HepG2 (cell line): ENCODE data around the gene SFMBT1. TPM values are rescaled to one million over a fixed set of nuclear protein-coding genes. Genes with fewer than 3 reads are reported as not detected.

Source experiments
- ATAC-seq: fragments of 200-7000 bp; cut with Tn5 transposase; 3 replicates; pipeline ENCODE4 v1.9.1; 2020; ENCODE audit warnings: mild to moderate bottlenecking, moderate library complexity
- BruUV-seq: library from RNA; stranded (reverse); fragments of 400-500 nt; replicated peaks from 2 replicates; lab custom pipeline; 2021; lab: Mats Ljungman, UMichigan
- CTCF ChIA-PET: fragments of 300-600 bp; formaldehyde crosslinking; extraction: SDS; loops from one replicate; lab custom pipeline; 2021; ENCODE audit warnings: low total read pairs, inconsistent platforms, low intra/inter-chr PET ratio; lab: Yijun Ruan, JAX
- POLR2A ChIA-PET: fragments of 350-600 bp; sonication (Branson Sonifier 250); formaldehyde crosslinking; loops from one replicate; lab custom pipeline; 2020; ENCODE audit warnings: antibody characterized with exemption, inconsistent platforms; lab: Yijun Ruan, JAX
- DNase-seq: peaks from one replicate; pipeline ENCODE4 v3.0.0-alpha.2; 2015; ENCODE audit warnings: low spot score
- FAIRE-seq: peaks from 3 replicates; lab custom pipeline; 2011; peaks lifted over from hg19 to GRCh38; lab: Jason Lieb, UNC
- H2AFZ ChIP-seq: one replicate; pipeline ENCODE4 v1.6.1; 2011; ENCODE audit warnings: low read length, inconsistent platforms
- H3K27ac ChIP-seq: fragments of 300-600 bp; 3 replicates; pipeline ENCODE4 v1.8.0; 2011; ENCODE audit warnings: mixed run types, mild to moderate bottlenecking, mixed read lengths, low read length, inconsistent platforms; ENCODE audit not compliant: insufficient read depth; ENCODE audit errors: extremely low read length
- H3K27me3 ChIP-seq, 2 experiments: fragments of 200-600 bp in 1 of 2; 2 replicates in 1 of 2; 3 replicates in 1 of 2; pipeline versions ENCODE4 v1.6.0 to v1.8.0; 2011; ENCODE audit warnings: low read length in 2 of 2, mild to moderate bottlenecking in 2 of 2, moderate library complexity in 2 of 2, inconsistent platforms in 1 of 2; ENCODE audit not compliant: insufficient read depth in 2 of 2, control insufficient read depth in 1 of 2
- H3K36me3 ChIP-seq, 2 experiments: fragments of 200-600 bp in 1 of 2; replicated peaks in 1 of 2; 2 replicates in 1 of 2; 3 replicates in 1 of 2; pipeline versions ENCODE4 v1.5.1 to v1.8.0; 2011; ENCODE audit warnings: low read length in 2 of 2, inconsistent platforms in 1 of 2; ENCODE audit not compliant: insufficient read depth in 2 of 2, control insufficient read depth in 1 of 2
- H3K4me1 ChIP-seq: 2 replicates; pipeline ENCODE4 v1.5.1; 2012; ENCODE audit warnings: low read length, inconsistent platforms; ENCODE audit not compliant: insufficient read depth
- H3K4me2 ChIP-seq: 2 replicates; pipeline ENCODE4 v1.6.0; 2011; ENCODE audit warnings: low read depth, low read length, inconsistent platforms
- H3K4me3 ChIP-seq, 3 experiments: fragments of 200-600 bp in 1 of 3; sonication (generic), shearing (Covaris generic) in 1 of 3; replicated peaks in 1 of 3; 2 replicates each; pipeline ENCODE4 v1.5.1; 2011 to 2016; ENCODE audit warnings: low read length in 3 of 3, inconsistent platforms in 2 of 3, low read depth in 2 of 3, mild to moderate bottlenecking in 2 of 3, control low read depth in 1 of 3, mixed read lengths in 1 of 3; ENCODE audit not compliant: insufficient read depth in 1 of 3
- H3K79me2 ChIP-seq: one replicate; pipeline ENCODE4 v1.6.1; 2011; ENCODE audit warnings: low read length, inconsistent platforms; ENCODE audit not compliant: insufficient read depth
- H3K9ac ChIP-seq: 2 replicates; pipeline ENCODE4 v1.6.0; 2011; ENCODE audit warnings: mild to moderate bottlenecking, low read depth, low read length, inconsistent platforms; ENCODE audit not compliant: insufficient read depth
- H3K9me3 ChIP-seq: 2 replicates; pipeline ENCODE4 v1.5.1; 2012; ENCODE audit warnings: mild to moderate bottlenecking, low read length
- H4K20me1 ChIP-seq: 2 replicates; pipeline ENCODE4 v1.6.0; 2011; ENCODE audit warnings: inconsistent platforms, mild to moderate bottlenecking, low read length, moderate library complexity; ENCODE audit not compliant: insufficient read depth
- ARID2 ChIP-seq: sonication (generic); formaldehyde crosslinking; IDR thresholded peaks from 2 replicates; pipeline ENCODE4 v1.8.1; 2022; ENCODE audit warnings: mild to moderate bottlenecking, missing genetic modification reagents, borderline replicate concordance
- ARNT ChIP-seq: fragments of 450-650 bp; IDR thresholded peaks from 2 replicates; pipeline ENCODE4 v1.6.1; 2017
- CREBL2 ChIP-seq: sonication (generic); formaldehyde crosslinking; IDR thresholded peaks from 2 replicates; pipeline ENCODE4 v1.8.1; 2023; ENCODE audit warnings: missing genetic modification reagents, mild to moderate bottlenecking, borderline replicate concordance
- FOXJ3 ChIP-seq: sonication (generic); formaldehyde crosslinking; IDR thresholded peaks from 2 replicates; pipeline ENCODE4 v1.4.0; 2020; ENCODE audit warnings: missing genetic modification reagents, mild to moderate bottlenecking, borderline replicate concordance
- GABPB1 ChIP-seq: IDR thresholded peaks from 2 replicates; pipeline ENCODE4 v1.6.1; 2016; ENCODE audit warnings: mild to moderate bottlenecking, missing genetic modification reagents, moderate library complexity, missing compliant biosample characterization
- HNF1A ChIP-seq, 2 experiments: sonication (generic) in 1 of 2; formaldehyde crosslinking in 1 of 2; IDR thresholded peaks; 2 replicates each; pipeline versions ENCODE4 v1.4.0 to v1.6.1; 2016 to 2020; ENCODE audit warnings: borderline replicate concordance in 1 of 2, low read depth in 1 of 2, mild to moderate bottlenecking in 1 of 2, missing genetic modification reagents in 1 of 2
- HNRNPL ChIP-seq: fragments of 200-400 bp; formaldehyde crosslinking; IDR thresholded peaks from 2 replicates; pipeline ENCODE4 v1.6.1; 2017; ENCODE audit warnings: mild to moderate bottlenecking, low read depth, low read length
- MAX ChIP-seq: IDR thresholded peaks from 2 replicates; pipeline ENCODE4 v1.6.1; 2012; ENCODE audit warnings: inconsistent platforms
- MIER3 ChIP-seq: IDR thresholded peaks from 2 replicates; pipeline ENCODE4 v1.6.1; 2016; ENCODE audit warnings: missing compliant biosample characterization, borderline replicate concordance
- NBN ChIP-seq: fragments of 450-650 bp; conservative IDR thresholded peaks from 2 replicates; pipeline ENCODE4 v1.6.1; 2017
- NONO ChIP-seq, 2 experiments: fragments of 450-650 bp in 1 of 2; sonication (generic) in 1 of 2; formaldehyde crosslinking in 1 of 2; IDR thresholded peaks in 1 of 2; conservative IDR thresholded peaks in 1 of 2; 2 replicates each; pipeline versions ENCODE4 v1.6.1 to v1.8.0; 2017 to 2022; ENCODE audit warnings: mild to moderate bottlenecking in 1 of 2, missing genetic modification reagents in 1 of 2, moderate library complexity in 1 of 2
- PHB2 ChIP-seq: fragments of 450-650 bp; IDR thresholded peaks from 2 replicates; pipeline ENCODE4 v1.6.1; 2018; ENCODE audit not compliant: partially characterized antibody
- PPARG ChIP-seq: conservative IDR thresholded peaks from 2 replicates; pipeline ENCODE4 v1.6.1; 2016; ENCODE audit warnings: missing biosample characterization, missing genetic modification reagents
- TMF1 ChIP-seq: sonication (generic); formaldehyde crosslinking; IDR thresholded peaks from 2 replicates; pipeline ENCODE4 v1.8.1; 2022; ENCODE audit warnings: low read depth, missing genetic modification reagents
- ZNF20 ChIP-seq: sonication (generic); formaldehyde crosslinking; IDR thresholded peaks from 2 replicates; pipeline ENCODE4 v1.4.0; 2020; ENCODE audit warnings: mild to moderate bottlenecking, moderate library complexity, missing genetic modification reagents
- ZNF260 ChIP-seq: sonication (generic); formaldehyde crosslinking; IDR thresholded peaks from 2 replicates; pipeline ENCODE4 v1.4.0; 2020; ENCODE audit warnings: missing genetic modification reagents, low read depth, mild to moderate bottlenecking, borderline replicate concordance
- ZNF446 ChIP-seq: sonication (generic); formaldehyde crosslinking; IDR thresholded peaks from 2 replicates; pipeline ENCODE4 v1.5.0; 2020; ENCODE audit warnings: mild to moderate bottlenecking, missing genetic modification reagents
- ZNF557 ChIP-seq: sonication (generic); formaldehyde crosslinking; IDR thresholded peaks from 2 replicates; pipeline ENCODE4 v1.4.0; 2020; ENCODE audit warnings: missing genetic modification reagents
- ZNF782 ChIP-seq: sonication (generic); formaldehyde crosslinking; IDR thresholded peaks from 2 replicates; pipeline ENCODE4 v1.4.0; 2020; ENCODE audit warnings: missing genetic modification reagents, mild to moderate bottlenecking, borderline replicate concordance
- WGBS: methylation state at CpG from one replicate; pipeline ENCODE4 v1.1.6; 2017; ENCODE audit warnings: low lambda C conversion rate; 5-methylcytosine and 5-hydroxymethylcytosine counted together
- in situ Hi-C: cut with HindIII; loops from 2 replicates; pipeline ENCODE4 v1.10.0; 2017; ENCODE audit warnings: low pct_unique_long_range_greater_than_20kb; ENCODE audit not compliant: extremely low pct_ligation_motif_present
- intact Hi-C: fragments of 100-400 bp; cut with micrococcal nuclease; formaldehyde crosslinking; loops from one replicate; pipeline ENCODE4 v1.10.0; 2022; ENCODE audit not compliant: unreplicated experiment
- polyA plus RNA-seq, 8 experiments: library from polyadenylated mRNA; depleted of rRNA in 3 of 8; stranded (reverse) in 7 of 8; unstranded in 1 of 8; fragments of >200 nt; fragmentation: Illumina TruSeq in 4 of 8; extraction: Trizol in 4 of 8; gene quantifications; 2 replicates each; pipeline versions ENCODE4 v1.2.1 to v1.2.3, GENCODE V29; 2011 to 2016; ENCODE audit warnings: low read depth in 4 of 8, missing spikeins in 1 of 8, mixed read lengths in 1 of 8; ENCODE audit not compliant: insufficient read depth in 1 of 8
- total RNA-seq, 5 experiments: library from RNA; depleted of rRNA; stranded (reverse); fragments of >200 nt; fragmentation: Illumina TruSeq; extraction: Trizol; gene quantifications; 2 replicates each; pipeline ENCODE4 v1.2.3, GENCODE V29; 2016; ENCODE audit warnings: low read depth in 1 of 5

SFMBT1 gene
- total and polyA plus RNA-seq, 2 of the 13 experiments (the other 11 are each of a cell fraction or from before 2014, with no cell fraction given): 3.8 to 12.8 TPM

GRCh38 chr3:52910823-52911222 is 135.1 kb downstream of the SFMBT1 start:
- H3K9ac ChIP-seq: no peak overlapping the region
- peaks cover 3 to 39% of the 10 kb centered on the region in 2 experiments; a peak in 3 of 5 replicates for H3K36me3 ChIP-seq
- intact Hi-C loops: no loop called here
- 95% methylated on average over 6 of the region's 6 CpGs for WGBS
- FAIRE-seq (no peak), ATAC-seq (no peak), DNase-seq (no peak)
- BruUV-seq: no TSS peak
- CTCF ChIA-PET: no interaction called here
- in situ Hi-C loops: no loop called here
- H3K4me1 ChIP-seq: no peaks in the 10 kb centered on the region
- no peak overlapping the region for H3K27ac ChIP-seq
- H4K20me1 ChIP-seq: no peaks in the 10 kb centered on the region
- H3K27me3 ChIP-seq: no peaks in the 10 kb centered on the region
- no peak overlapping the region for H3K4me3 ChIP-seq
- no peak overlapping the region for H2AFZ ChIP-seq
- H3K4me2 ChIP-seq: no peak overlapping the region
- H3K79me2 ChIP-seq: no peaks in the 10 kb centered on the region
- no peak for TF ChIP-seq ZNF20 (CRISPR knock-in tag)
- TF ChIP-seq FOXJ3 (CRISPR knock-in tag): no peak
- TF ChIP-seq ZNF782 (CRISPR knock-in tag): no peak
- no peak for TF ChIP-seq NBN
- no peak for TF ChIP-seq GABPB1 (CRISPR knock-in tag)
- TF ChIP-seq TMF1 (CRISPR knock-in tag): no peak
- no peak for TF ChIP-seq MAX
- TF ChIP-seq HNRNPL: no peak
- TF ChIP-seq ZNF260: no peak
- no peak for TF ChIP-seq ZNF557 (CRISPR knock-in tag)
- TF ChIP-seq PHB2: no peak
- TF ChIP-seq MIER3 (CRISPR knock-in tag): no peak
- TF ChIP-seq ARID2: no peak
- TF ChIP-seq CREBL2 (CRISPR knock-in tag): no peak
- no peak for TF ChIP-seq PPARG
- TF ChIP-seq ZNF446 (CRISPR knock-in tag): no peak
- TF ChIP-seq ARNT: no peak
- TF ChIP-seq NONO (IDR thresholded peaks at IDR 0.05): no peak
- TF ChIP-seq NONO (CRISPR knock-in tag; conservative IDR thresholded peaks at IDR 0.05): no peak
- no peak for TF ChIP-seq HNF1A (IDR thresholded peaks at IDR 0.05; ENCODE audit: low read depth)
- TF ChIP-seq HNF1A (CRISPR knock-in tag; IDR thresholded peaks at IDR 0.05; ENCODE audit: borderline replicate concordance): no peak
- H3K9me3 ChIP-seq: no peaks in the 10 kb centered on the region
- POLR2A ChIA-PET: no interaction called here
